Stimulated activated CD4-positive, alpha-beta T cell treated with anti-CD3 and anti-CD28 coated beads, Interleukin-4, amount 100 ng/mL, for 24 hours (primary cell): ENCODE data around the gene SRXN1.

Experiments used
- DNase-seq: peaks from one replicate; pipeline ENCODE4 v3.0.0-alpha.2; 2020

Gene SRXN1

GRCh38 chr20:602111-602970, 50.7 kb downstream of the SRXN1 start:
- no peak for DNase-seq

- no peak for DNase-seq
Measured at GRCh38 chr20:600736-601135, 52.3 kb downstream of the SRXN1 start.

- DNase-seq, result no peak
Measured at GRCh38 chr20:600141-600540, 52.9 kb downstream of the SRXN1 start.

GRCh38 chr20:598133-598850, 54.7 kb downstream of the SRXN1 start:
- no peak for DNase-seq

- DNase-seq, result no peak
Measured at GRCh38 chr20:597560-597959, 55.4 kb downstream of the SRXN1 start.
